ENCODE data around the gene CPNE8. TPM values are rescaled to one million over a fixed set of nuclear protein-coding genes. Genes with fewer than 3 reads are reported as not detected.

CPNE8 gene
- total RNA-seq, 1 experiment from 2014 or later: 10.7 TPM

DNA sequence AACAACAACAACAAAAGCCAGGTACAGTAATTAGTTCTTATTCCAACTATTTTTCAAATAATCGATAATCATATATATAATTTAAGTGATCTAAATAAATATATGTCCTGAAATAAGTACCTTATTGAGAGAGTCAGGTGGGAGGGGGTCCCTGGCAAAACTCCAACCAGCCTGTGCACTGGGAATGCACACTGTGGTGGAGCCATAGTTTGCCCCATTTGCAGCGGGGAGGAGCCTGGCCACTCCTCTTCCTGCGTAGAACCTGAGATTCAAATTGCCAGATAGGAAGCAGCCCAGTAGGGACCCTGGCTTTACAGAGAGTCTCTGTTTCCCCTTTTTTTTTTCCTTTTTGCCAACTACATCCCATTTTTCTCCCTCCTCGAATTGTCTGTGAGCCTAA is 26.4 kb downstream of the CPNE8 start:
- DNase-seq: no peak
- BruUV-seq (replicated peaks): no TSS peak

DNA sequence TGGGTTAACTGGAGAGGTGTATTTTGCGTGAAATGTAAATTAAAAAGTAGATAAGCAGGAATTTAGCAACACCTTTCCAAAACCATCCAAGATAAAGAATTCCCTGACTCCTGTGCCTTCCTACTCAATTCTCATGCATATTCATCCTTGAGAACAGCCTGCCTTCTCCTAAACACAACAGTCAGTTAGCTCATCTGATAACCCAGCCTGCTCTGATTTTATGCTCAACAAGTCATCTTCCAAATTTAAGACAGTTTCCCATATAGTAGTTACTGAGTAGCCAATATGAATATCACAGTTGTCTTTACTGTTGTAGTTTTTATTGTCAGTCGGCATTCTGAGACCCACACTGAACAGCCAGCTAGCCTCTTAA is 27.1 kb downstream of the CPNE8 start:
- Histone ChIP-seq H2AFZ (no peak overlapping the region), H3F3A (ENCODE audit: insufficient read depth, low read depth) (no peaks in the 10 kb centered on the region), H3K4me1 (replicated peaks; ENCODE audit: insufficient read depth) (no peaks in the 10 kb centered on the region), H3K4me2 (no peak overlapping the region), H3K27ac (no peak overlapping the region), H3K36me3 (ENCODE audit: low read depth) (no peaks in the 10 kb centered on the region), H3K79me2 (ENCODE audit: low read depth) (no peaks in the 10 kb centered on the region), H3K4me3 (no peak overlapping the region), H3K9me2 (ENCODE audit: insufficient read depth) (no peaks in the 10 kb centered on the region), H4K20me1 (ENCODE audit: insufficient read depth) (no peaks in the 10 kb centered on the region), H3K27me3 (ENCODE audit: insufficient read depth, low read depth) (no peaks in the 10 kb centered on the region), H3K9me3 (ENCODE audit: insufficient read depth, low read depth) (no peaks in the 10 kb centered on the region)
- DNase-seq: no peak
- ChIA-PET POLR2A (ENCODE audit: unreplicated experiment) (no interaction called here), CTCF (no interaction called here)
- no peak for TF ChIP-seq EZH2 (IDR thresholded peaks at IDR 0.05; ENCODE audit: low read depth)
- TF ChIP-seq, protein P1, sequence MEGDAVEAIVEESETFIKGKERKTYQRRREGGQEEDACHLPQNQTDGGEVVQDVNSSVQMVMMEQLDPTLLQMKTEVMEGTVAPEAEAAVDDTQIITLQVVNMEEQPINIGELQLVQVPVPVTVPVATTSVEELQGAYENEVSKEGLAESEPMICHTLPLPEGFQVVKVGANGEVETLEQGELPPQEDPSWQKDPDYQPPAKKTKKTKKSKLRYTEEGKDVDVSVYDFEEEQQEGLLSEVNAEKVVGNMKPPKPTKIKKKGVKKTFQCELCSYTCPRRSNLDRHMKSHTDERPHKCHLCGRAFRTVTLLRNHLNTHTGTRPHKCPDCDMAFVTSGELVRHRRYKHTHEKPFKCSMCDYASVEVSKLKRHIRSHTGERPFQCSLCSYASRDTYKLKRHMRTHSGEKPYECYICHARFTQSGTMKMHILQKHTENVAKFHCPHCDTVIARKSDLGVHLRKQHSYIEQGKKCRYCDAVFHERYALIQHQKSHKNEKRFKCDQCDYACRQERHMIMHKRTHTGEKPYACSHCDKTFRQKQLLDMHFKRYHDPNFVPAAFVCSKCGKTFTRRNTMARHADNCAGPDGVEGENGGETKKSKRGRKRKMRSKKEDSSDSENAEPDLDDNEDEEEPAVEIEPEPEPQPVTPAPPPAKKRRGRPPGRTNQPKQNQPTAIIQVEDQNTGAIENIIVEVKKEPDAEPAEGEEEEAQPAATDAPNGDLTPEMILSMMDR (conservative IDR thresholded peaks at IDR 0.05): no peak
- no TSS peak for BruUV-seq (replicated peaks)
- intact Hi-C loops (cut with micrococcal nuclease; ENCODE audit: unreplicated experiment): no loop called here

More for the DNA sequence above, 26.4 kb downstream of the CPNE8 start:
- intact Hi-C loops (cut with micrococcal nuclease; ENCODE audit: unreplicated experiment): no loop called here
- Histone ChIP-seq H3K79me2 (ENCODE audit: low read depth) (no peaks in the 10 kb centered on the region), H3K9me3 (ENCODE audit: insufficient read depth, low read depth) (no peaks in the 10 kb centered on the region), H3K36me3 (ENCODE audit: low read depth) (no peaks in the 10 kb centered on the region), H3K4me2 (no peak overlapping the region), H3K9me2 (ENCODE audit: insufficient read depth) (no peaks in the 10 kb centered on the region), H2AFZ (no peak overlapping the region), H3F3A (ENCODE audit: insufficient read depth, low read depth) (no peaks in the 10 kb centered on the region), H3K27me3 (ENCODE audit: insufficient read depth, low read depth) (no peaks in the 10 kb centered on the region), H3K4me3 (no peak overlapping the region), H3K27ac (no peak overlapping the region), H4K20me1 (ENCODE audit: insufficient read depth) (no peaks in the 10 kb centered on the region), H3K4me1 (replicated peaks; ENCODE audit: insufficient read depth) (no peaks in the 10 kb centered on the region)
- CTCF ChIA-PET: interaction anchor here (0.7 kb wide), 1 partner anchor 33 kb away, joined by 3 read pairs; no protein-coding TSS in a partner anchor
- POLR2A ChIA-PET (ENCODE audit: unreplicated experiment): no interaction called here
- TF ChIP-seq, protein P1 (conservative IDR thresholded peaks at IDR 0.05): no peak

DNA sequence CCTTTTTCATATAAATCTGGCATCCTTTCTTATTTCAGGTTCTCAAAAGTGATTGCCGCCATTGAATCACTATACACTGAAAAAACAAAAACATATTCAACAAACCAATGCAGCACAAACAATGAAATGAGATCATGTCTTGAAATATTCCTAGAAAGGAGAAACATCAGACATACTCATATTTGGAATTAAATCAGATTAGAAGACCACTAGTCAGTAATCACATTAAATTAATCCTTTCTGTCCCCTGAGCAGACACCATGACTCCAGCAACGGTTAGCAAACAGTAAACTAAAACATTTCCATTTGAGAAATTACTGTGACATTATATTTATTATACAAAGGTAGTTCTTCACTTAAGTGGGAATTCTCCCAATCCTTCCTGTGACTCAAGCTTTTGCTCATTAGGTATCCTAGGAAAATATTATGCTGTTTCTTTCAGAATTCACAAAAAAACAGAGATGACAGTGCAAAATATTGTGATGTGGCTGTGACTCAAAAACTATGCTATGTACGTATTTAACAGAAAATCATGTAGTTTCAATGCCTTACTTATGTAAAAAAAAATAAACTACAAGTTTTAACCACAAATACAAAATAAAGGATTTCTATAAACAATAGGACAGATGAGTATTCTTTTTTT is 29.7 kb downstream of the CPNE8 start:
- Histone ChIP-seq H2AFZ (no peak overlapping the region), H3F3A (ENCODE audit: insufficient read depth, low read depth) (no peaks in the 10 kb centered on the region), H3K79me2 (ENCODE audit: low read depth) (no peaks in the 10 kb centered on the region), H4K20me1 (ENCODE audit: insufficient read depth) (no peaks in the 10 kb centered on the region), H3K36me3 (ENCODE audit: low read depth) (no peaks in the 10 kb centered on the region), H3K27ac (no peak overlapping the region), H3K4me1 (replicated peaks; ENCODE audit: insufficient read depth) (no peaks in the 10 kb centered on the region), H3K4me3 (no peak overlapping the region), H3K9me3 (ENCODE audit: insufficient read depth, low read depth) (no peaks in the 10 kb centered on the region), H3K9me2 (ENCODE audit: insufficient read depth) (no peaks in the 10 kb centered on the region), H3K4me2 (no peak overlapping the region), H3K27me3 (ENCODE audit: insufficient read depth, low read depth) (no peaks in the 10 kb centered on the region)
- no peak for TF ChIP-seq EZH2 (IDR thresholded peaks at IDR 0.05; ENCODE audit: low read depth)
- TF ChIP-seq, protein P1 (conservative IDR thresholded peaks at IDR 0.05): no peak
- no peak for DNase-seq
- intact Hi-C loops (cut with micrococcal nuclease; ENCODE audit: unreplicated experiment): no loop called here
- CTCF ChIA-PET: no interaction called here
- POLR2A ChIA-PET (ENCODE audit: unreplicated experiment): interaction anchor here (0.6 kb wide), 1 partner anchor 48 kb away, joined by 4 read pairs; no protein-coding TSS in a partner anchor
- BruUV-seq (replicated peaks): no TSS peak
